Muscle of back (tissue), 11 donors: ENCODE measurements around the gene DDX39A. TPM values are rescaled to one million over a fixed set of nuclear protein-coding genes. Genes with fewer than 3 reads are reported as not detected.

Experiments used
- DNase-seq, 3 donors: peaks; one replicate each; pipeline versions ENCODE4 v3.0.0 to v3.0.0-alpha.2; 2013
- polyA plus RNA-seq, 10 donors: library from polyadenylated mRNA; unstranded; fragments of 120-200 nt; gene quantifications; one replicate each; pipeline ENCODE4 v1.2.1, GENCODE V29; 2013; ENCODE audit not compliant: insufficient read length in 10 of 10

Gene DDX39A
- polyA plus RNA-seq, 10 donors = 34.2 to 51.9 (median 42.4) TPM

DNA sequence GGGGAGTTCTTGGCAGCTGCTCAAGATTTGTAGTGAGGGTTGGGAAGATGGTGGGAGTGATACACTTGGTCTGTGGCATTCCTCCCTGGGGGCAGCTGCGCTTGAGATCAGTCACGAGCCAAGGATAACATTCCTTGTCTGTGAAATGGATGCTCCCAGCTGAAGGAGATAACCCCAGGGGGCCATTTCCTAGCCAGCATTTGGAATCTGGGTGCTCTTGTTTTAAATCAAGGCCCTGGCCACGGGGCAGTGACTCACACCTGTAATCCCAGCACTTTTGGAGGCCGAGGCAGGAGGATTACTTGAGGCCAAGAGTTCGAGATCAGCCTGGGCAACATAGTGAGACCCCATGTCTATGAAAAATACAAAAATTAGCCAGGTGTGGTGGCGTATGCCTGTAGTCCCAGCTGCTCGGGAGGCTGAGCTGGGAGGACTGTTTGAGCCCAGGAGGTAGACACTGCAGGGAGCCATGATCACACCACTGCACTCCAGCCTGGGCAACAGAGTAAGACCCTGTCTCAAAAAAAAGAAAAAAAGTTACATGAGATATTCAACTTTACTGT is 18.5 kb upstream of the DDX39A start:
- no peak for DNase-seq

GRCh38 chr19:14435320-14436050 is 16.3 kb upstream of the DDX39A start:
- DNase-seq = no peak

DNA sequence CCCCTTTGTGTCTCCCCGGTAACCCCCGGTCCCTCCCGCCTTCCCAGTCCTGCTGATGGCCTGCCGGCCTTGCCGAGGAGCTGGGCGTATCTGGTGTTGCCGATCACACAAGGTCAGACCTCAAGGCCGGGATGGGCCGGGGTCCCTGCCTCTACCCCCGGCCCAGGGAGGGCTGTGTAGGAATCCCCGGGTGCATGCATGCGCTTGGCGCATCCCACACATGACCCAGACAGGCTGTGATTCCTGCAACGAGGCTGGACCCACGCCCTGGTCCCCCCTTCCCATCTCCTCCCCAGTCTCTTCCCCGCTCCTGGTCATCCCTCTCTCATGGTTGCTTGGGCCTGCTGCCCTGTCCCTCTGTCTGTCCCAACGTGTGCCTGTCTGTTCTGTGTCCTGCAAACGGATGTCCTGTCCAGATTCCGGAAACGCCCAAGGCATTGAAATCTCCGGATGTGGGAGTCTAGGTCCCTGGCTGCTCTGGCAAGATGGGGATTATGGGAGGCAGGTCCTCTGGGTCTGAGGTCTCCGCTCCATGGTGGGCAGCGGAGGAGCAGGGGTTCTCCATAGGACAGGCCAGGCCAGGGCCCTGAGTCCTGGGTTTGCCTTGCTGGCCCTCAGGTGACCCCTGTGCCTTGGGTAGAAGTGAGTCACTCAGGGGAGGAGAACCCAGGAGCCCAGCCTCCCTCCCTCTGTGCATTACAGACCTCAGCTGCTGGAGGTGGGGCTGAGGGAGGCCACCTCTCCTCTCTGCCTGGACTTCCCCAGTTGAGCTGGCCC is 15.6 kb upstream of the DDX39A start:
- DNase-seq = peak in 1 of 3 donors; percentile 49

DNA sequence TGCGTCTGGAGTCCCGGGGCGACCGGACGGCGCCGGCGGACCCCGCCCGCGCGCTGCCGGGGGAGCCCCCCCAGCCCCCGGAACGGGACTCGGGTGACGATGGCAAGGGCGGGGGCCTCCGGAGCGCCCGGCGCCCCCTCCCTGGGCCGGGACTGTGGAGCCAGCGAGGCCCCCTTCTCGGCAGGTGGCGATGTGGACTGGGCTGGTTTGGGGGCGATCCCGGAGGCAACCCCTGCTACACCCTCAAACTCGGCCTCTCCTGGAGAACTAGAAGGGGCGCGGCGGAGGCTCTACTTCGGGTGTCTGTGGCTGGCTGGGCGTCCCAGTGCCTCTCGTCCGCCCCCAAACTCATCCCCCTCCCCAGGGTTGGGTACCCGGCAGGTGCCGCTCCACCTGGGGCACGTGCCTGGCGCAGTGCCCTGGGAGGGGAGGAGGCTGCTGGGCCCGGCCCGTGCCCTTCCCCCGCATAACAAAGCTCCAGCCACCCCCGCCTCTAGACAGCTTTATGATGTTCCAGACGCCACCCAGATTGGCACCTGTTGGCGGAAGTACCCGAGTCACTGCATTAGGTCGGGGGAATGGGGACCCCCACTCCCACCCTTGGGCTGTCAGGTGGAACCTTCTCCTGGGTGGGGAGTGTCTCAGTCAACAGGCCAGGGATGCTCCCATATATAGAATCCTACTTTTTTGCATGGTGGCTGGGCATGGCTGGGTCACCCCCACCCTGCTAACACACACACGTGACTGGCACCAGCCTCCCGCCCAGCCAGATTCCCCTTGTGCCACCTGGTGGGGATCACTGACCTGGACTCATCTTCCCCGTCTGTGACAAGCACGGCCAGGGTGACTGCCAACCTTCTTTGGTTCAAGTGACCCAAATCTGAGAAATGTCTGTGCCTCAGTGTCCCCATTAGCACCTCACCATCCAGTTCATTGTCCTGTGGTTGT is 14.7 kb upstream of the DDX39A start:
- peak in 1 of 3 donors; percentile 58 for DNase-seq

GRCh38 chr19:14432791-14433553 is 13.8 kb upstream of the DDX39A start, which contains the start of gene PKN1:
Gene PKN1, plus strand, starts transcription at chr19:14433306. Its CDS starts 216 bp downstream, at chr19:14433522.
- peak in 2 of 3 donors; percentile 66 to 80 for DNase-seq

DNA sequence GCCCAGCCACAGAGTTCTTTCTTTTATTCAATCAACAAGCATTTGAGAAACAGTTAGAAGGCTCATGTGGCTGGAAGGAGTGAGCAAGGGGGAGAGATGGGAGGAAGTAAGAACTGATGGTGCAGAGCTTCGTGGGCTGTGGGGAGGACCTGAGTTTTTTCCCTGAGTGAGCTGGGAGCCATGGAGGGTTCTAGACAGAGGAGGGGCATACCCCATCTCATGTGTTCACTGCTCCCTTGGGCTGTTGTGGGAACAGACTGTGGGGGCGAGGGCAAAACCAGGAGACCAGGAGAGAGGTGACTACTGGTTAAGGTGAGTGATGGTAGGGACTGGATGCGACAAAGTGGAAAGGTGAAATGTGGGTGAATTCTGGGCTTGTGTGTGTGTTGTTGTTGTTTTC is 11.6 kb upstream of the DDX39A start:
- no peak for DNase-seq

DNA sequence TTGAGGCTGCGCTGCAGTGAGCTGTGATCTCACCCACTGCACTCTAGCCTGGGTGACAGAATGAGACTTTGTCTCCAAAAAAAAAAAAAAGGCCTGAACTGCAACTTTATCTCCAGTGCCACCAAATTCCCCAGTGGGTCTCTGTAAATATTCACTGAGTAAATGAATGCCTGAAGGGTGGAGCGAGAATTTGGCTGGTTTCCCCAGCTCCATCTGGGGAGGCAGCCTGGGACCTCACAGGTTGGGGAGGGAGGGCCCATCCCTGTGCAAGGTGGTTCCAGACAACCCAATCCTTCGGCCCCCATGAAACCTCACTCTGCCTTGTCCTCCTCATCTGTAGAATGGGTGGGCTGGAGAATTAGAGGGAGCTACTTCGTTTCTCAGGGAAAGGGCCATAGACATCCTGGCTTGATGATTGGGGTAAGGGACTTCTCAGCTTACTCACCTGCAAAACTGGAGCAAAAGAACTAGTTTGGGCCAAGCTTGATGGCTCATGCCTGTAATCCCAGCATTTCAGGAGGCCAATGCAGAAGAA is 9.8 kb upstream of the DDX39A start:
- no peak for DNase-seq

- DNase-seq = no peak
These were observed 8.3 kb upstream of the DDX39A start for GRCh38 chr19:14427461-14427860.

GRCh38 chr19:14425696-14426138 is 6.6 kb upstream of the DDX39A start:
- no peak for DNase-seq

GRCh38 chr19:14418856-14419105 is 360 bp downstream of the DDX39A start:
- DNase-seq = no peak

- DNase-seq = no peak
These were observed 2.3 kb downstream of the DDX39A start for GRCh38 chr19:14416817-14417231.

DNA sequence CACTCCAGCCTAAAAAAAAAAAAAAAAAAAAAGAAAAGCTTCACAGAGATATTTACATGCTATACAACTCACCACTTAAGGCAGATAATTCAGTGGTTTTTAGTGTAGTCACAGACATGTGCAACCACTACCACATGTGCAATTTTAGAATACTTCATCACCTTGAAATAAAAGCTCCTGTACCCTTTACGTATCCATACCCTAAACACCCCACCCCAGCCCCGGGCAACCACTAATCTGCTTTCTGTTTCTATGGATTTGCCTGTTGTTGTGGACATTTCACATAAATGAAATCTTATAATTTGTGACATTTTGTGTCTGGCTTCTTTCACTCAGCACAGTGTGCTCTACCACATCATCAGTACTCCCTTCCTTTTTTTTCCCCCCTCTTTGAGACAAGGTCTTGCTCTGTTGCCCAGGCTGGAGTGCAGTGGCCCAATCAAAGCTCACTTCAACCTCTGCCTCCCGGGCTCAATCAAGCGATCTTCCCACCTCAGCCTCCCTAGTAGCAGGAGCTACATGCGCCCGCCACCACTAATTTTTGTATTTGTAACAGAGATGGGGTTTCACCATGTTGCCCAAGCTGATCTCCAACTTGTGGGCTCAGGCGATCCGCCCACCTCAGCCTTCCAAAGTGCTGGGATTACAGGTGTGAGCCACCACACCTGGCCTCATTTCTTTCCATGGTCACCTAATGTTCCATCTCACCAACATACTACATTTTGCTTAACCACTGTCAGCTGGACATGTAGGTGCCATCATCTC is 4.0 kb downstream of the DDX39A start:
- no peak for DNase-seq

DNA sequence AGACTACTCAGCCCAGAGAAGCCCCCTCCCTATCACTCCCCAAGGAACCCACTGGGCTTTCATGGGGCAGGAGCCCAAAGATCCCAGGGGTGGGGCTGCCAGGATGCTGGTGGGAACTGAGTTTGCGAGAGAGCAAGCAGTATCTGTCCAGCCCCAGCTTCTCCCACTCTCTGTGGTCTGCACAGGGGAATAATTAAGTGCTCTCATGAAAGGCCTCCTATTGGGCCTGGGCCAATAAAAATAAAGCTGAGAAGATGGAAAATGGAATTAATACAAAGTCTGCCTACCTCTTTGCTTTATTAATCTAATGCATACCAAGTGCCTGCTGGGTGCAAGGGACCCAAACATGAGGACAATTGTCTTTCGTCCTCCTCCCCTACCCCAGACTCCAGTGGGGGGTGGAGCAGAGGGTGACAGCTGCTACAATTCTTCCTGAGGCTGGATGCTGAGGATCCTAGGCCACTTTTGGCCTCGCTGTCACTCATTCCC is 5.4 kb downstream of the DDX39A start:
- DNase-seq = no peak

DNA sequence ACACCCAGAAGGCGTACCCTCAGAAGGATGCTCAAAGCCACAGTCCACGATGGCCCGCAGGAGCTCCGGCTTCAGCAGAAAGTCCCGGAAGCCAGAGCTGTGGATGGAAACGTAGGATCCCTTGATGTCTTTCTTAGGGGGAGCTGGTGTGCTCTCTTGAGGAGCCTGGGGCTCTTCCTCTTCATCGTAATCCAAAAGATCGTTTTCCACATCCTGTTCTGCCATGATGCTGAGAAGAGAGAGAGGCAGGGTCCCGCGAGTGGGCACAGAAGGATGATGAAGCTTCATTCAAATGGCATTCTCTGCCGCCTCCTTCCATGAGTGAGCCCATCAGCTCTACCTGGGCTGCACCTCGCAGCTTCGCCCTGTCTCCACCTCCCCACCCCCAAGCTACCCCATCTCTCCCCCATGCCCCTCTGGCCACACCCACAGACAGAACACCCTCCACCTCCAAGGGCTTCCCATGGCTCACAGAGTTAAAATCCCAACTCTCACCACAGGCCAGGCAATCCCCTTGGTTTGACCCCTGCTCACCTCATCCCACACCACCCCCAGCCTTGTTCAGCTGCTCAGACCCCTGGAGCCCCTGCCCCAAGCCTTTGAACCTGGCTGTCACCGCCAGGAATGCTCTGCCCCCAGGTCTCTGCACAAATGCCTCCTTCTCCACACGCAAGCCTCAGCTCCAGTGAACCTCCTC is 6.0 kb downstream of the DDX39A start:
- DNase-seq = no peak

- DNase-seq = no peak
These were observed 6.7 kb downstream of the DDX39A start for GRCh38 chr19:14412324-14412995.

DNA sequence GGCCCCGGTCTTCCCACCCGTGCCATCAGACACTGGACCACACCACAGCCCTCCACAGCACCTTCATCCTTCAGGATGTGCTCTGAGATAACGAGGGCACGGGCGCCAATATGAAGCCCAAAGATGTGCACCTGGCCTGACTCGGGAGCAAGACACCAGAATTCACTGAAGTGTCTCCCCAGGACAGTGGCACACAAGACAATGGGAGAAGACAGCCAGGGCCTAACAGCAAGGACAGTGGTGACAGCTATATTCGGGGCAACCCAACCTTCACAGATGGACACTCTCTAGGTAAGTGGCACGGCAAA is 7.2 kb downstream of the DDX39A start:
- no peak for DNase-seq

- DNase-seq = no peak
These were observed 7.8 kb downstream of the DDX39A start for GRCh38 chr19:14411161-14411937.
